GM18519 (cell line): ENCODE results near the gene ATXN3.
A peak's percentile ranks its signal among the peaks of the same experiment; 100 is the strongest.
"Not testable (repeated sequence)": the region's sequence is repeated elsewhere in the genome, so short reads cannot be mapped to it uniquely, and the experiment has no call there.

Source experiments
- ATAC-seq: cut with Tn5 transposase; IDR thresholded peaks from one replicate; pipeline ENCODE4 v1.9.1; 2021; ENCODE audit warnings: mild to moderate bottlenecking, moderate library complexity; ENCODE audit not compliant: unreplicated experiment, low FRiP score

Gene ATXN3

GRCh38 chr14:92088494-92088893 is 17.9 kb downstream of the ATXN3 start:
- no peak for ATAC-seq

- ATAC-seq: no peak
These were observed 31.8 kb downstream of the ATXN3 start for GRCh38 chr14:92074555-92074954.

DNA sequence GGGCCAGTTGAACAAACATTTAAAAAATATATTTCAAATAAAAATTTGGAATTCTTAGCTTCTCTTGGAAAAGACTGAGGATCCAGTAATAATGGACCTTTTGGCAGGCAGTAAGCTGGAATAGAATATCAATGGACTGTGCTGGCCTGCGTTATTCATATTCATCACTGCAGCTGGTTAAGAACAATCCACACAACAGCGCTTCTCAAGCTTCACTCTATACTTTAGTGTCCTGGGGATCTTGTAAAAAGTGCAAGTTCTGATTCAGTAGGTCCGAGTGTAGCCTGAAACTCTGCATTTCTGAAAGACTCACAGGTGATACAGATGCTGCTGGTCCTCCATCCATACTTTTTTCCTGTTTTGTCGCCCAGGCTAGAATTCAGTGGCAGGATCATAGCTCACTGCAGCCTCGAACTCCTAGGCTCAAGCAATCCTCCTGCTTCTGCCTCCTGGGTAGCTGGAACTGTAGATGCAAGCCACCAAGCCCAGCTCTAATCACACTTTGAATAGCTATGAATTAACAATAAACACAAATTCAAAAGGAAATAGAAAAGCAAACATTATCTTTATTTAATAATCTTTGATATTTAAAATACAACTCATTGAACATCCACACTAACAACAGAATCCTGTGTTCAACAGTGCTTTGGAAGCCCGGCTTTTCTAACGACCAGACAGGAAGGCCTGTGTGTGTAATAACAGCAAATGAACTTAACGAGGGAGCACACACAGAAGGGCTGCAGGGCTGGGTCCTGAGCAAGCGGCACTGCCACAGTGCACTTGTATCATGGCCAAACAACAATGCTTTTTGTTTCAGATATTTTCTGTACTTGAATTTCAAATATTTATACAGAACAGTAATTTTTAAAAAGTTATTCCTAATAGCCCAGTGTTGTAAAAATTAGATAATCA is 48.1 kb downstream of the ATXN3 start:
- no peak for ATAC-seq

DNA sequence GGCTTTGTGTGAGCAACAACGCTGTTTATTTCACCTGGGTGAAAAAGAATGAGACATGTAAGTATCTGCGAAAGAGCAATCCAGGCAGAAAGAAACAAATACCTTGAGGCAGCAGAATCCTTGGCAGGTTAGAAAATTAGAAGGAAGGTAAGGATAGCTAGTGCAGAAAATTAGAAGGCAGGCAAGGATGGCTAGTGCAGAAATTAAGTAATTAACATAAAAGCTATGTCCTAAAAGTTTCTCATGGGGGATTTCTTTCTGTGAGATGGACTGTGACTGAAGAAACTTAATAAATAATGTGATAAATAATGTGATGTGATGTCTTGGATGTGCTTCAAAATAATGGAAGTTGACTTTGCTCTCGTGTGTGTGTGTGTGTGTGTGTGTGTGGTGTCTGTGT is 56.6 kb downstream of the ATXN3 start:
- no peak for ATAC-seq

DNA sequence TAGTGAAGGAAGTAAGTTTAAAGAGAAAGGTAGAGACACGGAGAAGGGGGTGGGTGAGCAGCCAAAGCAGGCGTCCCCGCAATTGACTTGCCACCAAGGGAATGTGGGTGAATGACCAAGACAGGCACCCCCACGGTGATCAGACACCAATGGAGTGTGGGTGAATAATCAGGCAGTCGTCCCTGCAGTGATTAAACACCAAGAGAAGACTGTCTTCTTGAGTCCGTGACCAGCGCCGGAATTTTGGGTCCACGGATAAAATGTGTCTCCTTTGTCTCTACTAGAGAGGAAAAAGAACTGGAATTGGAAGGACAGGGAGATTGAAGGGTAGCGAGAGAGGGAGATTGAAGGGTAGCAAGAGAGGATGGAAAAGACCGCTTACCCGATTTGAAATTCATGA is 57.2 kb downstream of the ATXN3 start:
- not testable (repeated sequence) for ATAC-seq

GRCh38 chr14:92045904-92046303 is 60.5 kb downstream of the ATXN3 start:
- not testable (repeated sequence) for ATAC-seq

DNA sequence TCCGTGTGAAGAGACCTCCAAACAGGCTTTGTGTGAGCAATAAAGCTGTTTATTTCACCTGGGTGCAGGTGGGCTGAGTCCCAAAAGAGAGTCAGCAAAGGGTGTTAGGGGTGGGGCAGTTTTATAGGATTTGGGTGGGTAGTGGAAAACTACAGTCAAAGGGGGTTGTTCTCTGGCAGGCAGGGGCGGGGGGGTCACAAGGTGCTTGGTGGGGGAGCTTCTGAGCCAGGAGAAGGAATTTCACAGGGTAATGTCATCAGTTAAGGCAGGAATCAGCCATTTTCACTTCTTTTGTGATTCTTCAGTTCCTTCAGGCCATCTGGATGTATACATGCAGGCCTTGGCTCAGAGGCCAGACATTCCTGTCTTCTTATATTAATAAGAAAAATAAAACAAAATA is 64.6 kb downstream of the ATXN3 start:
- not testable (repeated sequence) for ATAC-seq

- ATAC-seq: no peak
These were observed 65.2 kb downstream of the ATXN3 start for GRCh38 chr14:92041203-92041602.

DNA sequence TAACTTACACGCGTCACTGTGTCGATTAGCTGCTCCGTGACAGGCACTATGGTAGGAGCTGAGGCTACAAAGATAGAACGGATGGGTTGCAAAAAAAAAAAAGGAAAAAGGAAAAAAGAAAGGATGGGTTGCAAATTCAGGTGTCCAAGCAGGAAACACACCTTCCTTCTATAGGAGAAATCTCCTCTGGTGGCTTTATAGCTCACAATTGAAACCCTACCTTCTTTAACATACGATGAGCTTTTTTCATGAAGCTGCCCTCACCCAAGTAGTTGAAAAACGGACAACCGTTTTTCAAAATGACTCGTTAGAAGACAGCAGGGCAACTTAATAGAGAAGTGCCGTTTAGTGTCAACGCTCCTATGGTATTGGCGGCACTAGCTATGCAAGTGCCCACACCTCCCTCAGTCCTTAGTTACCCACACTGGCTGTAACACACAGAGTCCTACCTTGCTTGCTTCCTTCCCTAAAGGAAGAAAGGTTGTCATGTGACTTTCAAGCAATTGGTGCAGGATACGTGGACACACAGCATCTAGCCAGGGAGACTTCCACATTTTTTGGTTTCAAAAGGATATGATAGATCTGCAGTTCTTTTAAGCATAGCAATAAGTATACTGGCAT is 65.8 kb downstream of the ATXN3 start:
- ATAC-seq: peak; percentile 68

GRCh38 chr14:92039719-92040430 is 66.5 kb downstream of the ATXN3 start, which contains the start of gene TRIP11:
Gene TRIP11 (minus strand): TSS chr14:92040059. CDS start chr14:92039685, 374 bp downstream.
- peak; percentile 86 for ATAC-seq

GRCh38 chr14:92039063-92039718 is 67.2 kb downstream of the ATXN3 start:
- ATAC-seq: no peak

DNA sequence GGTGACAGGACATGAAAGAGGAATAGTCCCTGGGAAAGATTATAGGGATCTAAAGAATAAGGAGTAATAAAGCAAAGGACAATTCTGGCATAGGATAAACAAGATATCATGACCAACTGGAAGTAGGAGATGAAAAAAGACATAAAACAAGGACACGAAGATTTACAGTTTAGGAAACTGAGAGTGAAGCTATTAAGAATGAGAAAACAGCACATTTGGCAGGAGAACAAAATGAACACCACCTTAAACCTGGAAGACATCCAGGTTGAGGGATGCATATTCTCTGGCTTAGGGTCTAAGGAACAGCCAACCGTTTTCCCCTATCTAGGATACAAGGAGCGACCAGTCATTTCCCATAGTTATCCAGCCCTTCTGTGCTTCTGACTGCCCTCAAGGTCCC is 68.4 kb downstream of the ATXN3 start:
- ATAC-seq: no peak

GRCh38 chr14:92035890-92036289 is 70.5 kb downstream of the ATXN3 start:
- ATAC-seq: no peak

- ATAC-seq: no peak
These were observed 72.3 kb downstream of the ATXN3 start for GRCh38 chr14:92033906-92034687.

DNA sequence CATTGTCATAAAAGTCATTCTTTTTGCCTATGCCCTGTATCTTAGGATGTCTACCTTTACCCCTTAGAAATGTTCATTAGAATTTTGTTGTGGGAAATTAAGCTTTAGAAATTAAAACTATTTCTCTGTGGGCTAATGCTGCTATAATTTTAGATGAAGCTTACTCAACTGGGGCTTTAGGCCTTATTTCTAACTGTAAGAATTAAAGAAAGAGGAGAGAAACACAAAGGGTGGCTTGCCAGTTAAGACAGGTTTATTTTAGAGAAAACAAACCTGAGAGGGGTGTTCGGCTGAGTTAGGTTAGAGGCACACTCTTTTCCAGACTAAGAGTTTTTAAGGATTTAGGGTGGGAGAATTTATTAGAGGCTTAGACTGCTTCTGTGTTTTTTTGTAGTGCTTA is 72.9 kb downstream of the ATXN3 start:
- no peak for ATAC-seq

DNA sequence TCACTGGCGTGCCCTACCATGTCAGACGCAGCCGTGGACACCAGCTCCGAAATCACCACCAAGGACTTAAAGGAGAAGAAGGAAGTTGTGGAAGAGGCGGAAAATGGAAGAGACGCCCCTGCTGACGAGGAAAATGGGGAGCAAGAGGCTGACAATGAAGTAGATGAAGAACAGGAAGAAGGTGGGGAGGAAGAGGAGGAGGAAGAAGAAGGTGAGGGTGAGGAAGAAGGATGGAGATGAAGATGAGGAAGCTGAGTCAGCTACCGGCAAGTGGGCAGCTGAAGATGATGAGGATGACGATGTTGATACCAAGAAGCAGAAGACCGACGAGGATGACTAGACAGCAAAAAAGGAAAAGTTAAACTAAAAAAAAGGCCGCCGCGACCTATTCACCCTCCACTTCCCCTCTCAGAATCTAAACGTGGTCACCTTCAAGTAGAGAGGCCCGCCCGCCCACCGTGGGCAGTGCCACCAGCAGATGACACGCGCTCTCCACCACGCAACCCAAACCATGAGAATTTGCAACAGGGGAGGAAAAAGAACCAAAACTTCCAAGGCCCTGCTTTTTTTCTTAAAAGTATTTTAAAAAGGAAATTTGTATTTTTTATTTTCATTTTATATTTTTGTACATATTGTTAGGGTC is 79.7 kb downstream of the ATXN3 start:
- ATAC-seq: no peak

GRCh38 chr14:92022036-92022435 is 84.3 kb downstream of the ATXN3 start:
- no peak for ATAC-seq

- ATAC-seq: no peak
These were observed 84.9 kb downstream of the ATXN3 start for GRCh38 chr14:92021523-92021922.

DNA sequence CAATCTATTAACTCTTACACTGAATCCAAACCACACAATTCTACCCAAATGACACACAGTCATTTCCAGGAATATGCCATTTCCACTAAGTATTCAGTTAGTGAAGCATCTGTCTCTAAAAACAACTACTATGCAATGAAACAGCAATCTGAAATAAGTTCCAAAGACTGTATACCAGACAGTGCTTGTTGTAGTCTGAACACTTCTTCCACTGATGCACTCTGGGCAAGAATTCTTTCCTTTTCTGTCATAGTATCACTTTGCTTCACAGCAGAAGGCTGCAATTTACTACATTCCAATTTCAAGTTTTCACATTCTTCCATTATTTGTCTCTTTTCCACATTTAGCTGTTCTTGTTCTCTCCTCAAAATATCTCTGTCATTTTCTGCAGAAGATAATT is 92.3 kb downstream of the ATXN3 start:
- ATAC-seq: no peak
